K562 (cell line): ENCODE data around the gene BNIP5. TPM values are rescaled to one million over a fixed set of nuclear protein-coding genes. Genes with fewer than 3 reads are reported as not detected.

ENCODE experiments used
- CEBPB ChIP-seq: fragments of 450-650 bp; IDR thresholded peaks from 2 replicates; pipeline ENCODE4 v1.6.1; 2016; ENCODE audit warnings: missing genetic modification characterization, missing compliant biosample characterization
- FOXP1 ChIP-seq: sonication (generic); formaldehyde crosslinking; IDR thresholded peaks from 2 replicates; pipeline ENCODE4 v1.8.0; 2022; ENCODE audit warnings: mild to moderate bottlenecking, missing genetic modification reagents
- LCOR ChIP-seq: sonication (generic); formaldehyde crosslinking; IDR thresholded peaks from 2 replicates; pipeline ENCODE4 v1.8.0; 2022; ENCODE audit warnings: mild to moderate bottlenecking, missing genetic modification reagents
- NR3C1 ChIP-seq: sonication (generic); formaldehyde crosslinking; IDR thresholded peaks from 2 replicates; pipeline ENCODE4 v1.8.1; 2022; ENCODE audit warnings: missing genetic modification reagents
- NRF1 ChIP-seq, 2 experiments: fragments of 450-650 bp; IDR thresholded peaks in 1 of 2; conservative IDR thresholded peaks in 1 of 2; 2 replicates each; pipeline ENCODE4 v1.6.1; 2014; ENCODE audit warnings: mild to moderate bottlenecking in 2 of 2
- SLC30A9 ChIP-seq: fragments of 250-450 bp; sonication (Bioruptor Pico); IDR thresholded peaks from 2 replicates; pipeline ENCODE4 v1.8.0; 2022; ENCODE audit warnings: mild to moderate bottlenecking, moderate library complexity
- SMARCE1 ChIP-seq: fragments of 450-650 bp; IDR thresholded peaks from 2 replicates; pipeline ENCODE4 v1.7.1; 2016; ENCODE audit warnings: mild to moderate bottlenecking
- TAF1 ChIP-seq: IDR thresholded peaks from 2 replicates; pipeline ENCODE4 v1.6.1; 2011; ENCODE audit warnings: mild to moderate bottlenecking, low read length, moderate library complexity; ENCODE audit not compliant: insufficient read depth, control insufficient read depth, severe bottlenecking; ENCODE audit errors: extremely low read depth
- TAF9B ChIP-seq: fragments of 450-650 bp; IDR thresholded peaks from 2 replicates; pipeline ENCODE4 v1.6.1; 2018; ENCODE audit warnings: mild to moderate bottlenecking; ENCODE audit not compliant: partially characterized antibody
- TCF3 ChIP-seq: sonication (generic); formaldehyde crosslinking; IDR thresholded peaks from 2 replicates; pipeline ENCODE4 v1.4.0; 2020; ENCODE audit warnings: mild to moderate bottlenecking, missing genetic modification reagents
- TEAD2 ChIP-seq: fragments of 450-650 bp; IDR thresholded peaks from 2 replicates; pipeline ENCODE4 v1.6.1; 2016; ENCODE audit warnings: missing genetic modification characterization, control low read depth, missing compliant biosample characterization
- ZFP30 ChIP-seq: fragments of 250-450 bp; sonication (Bioruptor Pico); IDR thresholded peaks from 2 replicates; pipeline ENCODE4 v1.8.0; 2022; ENCODE audit warnings: moderate library complexity, mild to moderate bottlenecking, inconsistent platforms, borderline replicate concordance
- ZFX ChIP-seq: sonication (generic); formaldehyde crosslinking; IDR thresholded peaks from 2 replicates; pipeline ENCODE4 v1.8.0; 2022; ENCODE audit warnings: mild to moderate bottlenecking, missing genetic modification reagents, moderate library complexity
- ZNF561 ChIP-seq: fragments of 450-650 bp; formaldehyde crosslinking; conservative IDR thresholded peaks from 2 replicates; pipeline ENCODE4 v1.4.0; 2020; ENCODE audit warnings: mild to moderate bottlenecking, moderate library complexity
- ZNF75A ChIP-seq: fragments of 450-650 bp; formaldehyde crosslinking; IDR thresholded peaks from 2 replicates; pipeline ENCODE4 v1.4.0; 2020; ENCODE audit warnings: mild to moderate bottlenecking
- ZSCAN29 ChIP-seq: fragments of 450-650 bp; IDR thresholded peaks from 2 replicates; pipeline ENCODE4 v1.6.1; 2017
- polyA plus RNA-seq, 8 experiments: library from polyadenylated mRNA; depleted of rRNA in 4 of 8; stranded (reverse) in 5 of 8; unstranded in 3 of 8; fragments of >200 nt; fragmentation: Nextera tagmentation in 2 of 8; fragmentation: Illumina TruSeq in 1 of 8; extraction: Ambion mirVana in 2 of 8; extraction: Trizol in 1 of 8; gene quantifications; 2 replicates each; pipeline versions ENCODE4 v1.2.1 to v1.2.3, GENCODE V29; 2011 to 2014; ENCODE audit warnings: inconsistent platforms in 1 of 8, missing spikeins in 1 of 8
- total RNA-seq, 7 experiments: library from RNA; depleted of rRNA in 6 of 7; stranded (reverse); fragments of >200 nt in 6 of 7; fragmentation: Illumina TruSeq in 2 of 7; extraction: Trizol in 2 of 7; gene quantifications; 2 replicates each; pipeline versions ENCODE4 v1.2.1 to v1.2.3, GENCODE V29; 2011 to 2021; ENCODE audit warnings: low replicate concordance in 1 of 7
- TF ChIP-seq, protein P1 (sequence below): fragments of 450-650 bp; IDR thresholded peaks from 2 replicates; pipeline ENCODE4 v1.6.1; 2017; ENCODE audit warnings: antibody characterized with exemption, mild to moderate bottlenecking
- TF ChIP-seq, protein P2 (sequence below): fragments of 450-650 bp; IDR thresholded peaks from 2 replicates; pipeline ENCODE4 v1.6.1; 2016; ENCODE audit warnings: low read depth

BNIP5 gene
- total and polyA plus RNA-seq, 9 of the 15 experiments (the other 6 are each of a cell fraction or from before 2014, with no cell fraction given) = not detected

GRCh38 chr6:36347621-36348020, 10.9 kb upstream of the BNIP5 start (continued):
- TF ChIP-seq, protein P1, sequence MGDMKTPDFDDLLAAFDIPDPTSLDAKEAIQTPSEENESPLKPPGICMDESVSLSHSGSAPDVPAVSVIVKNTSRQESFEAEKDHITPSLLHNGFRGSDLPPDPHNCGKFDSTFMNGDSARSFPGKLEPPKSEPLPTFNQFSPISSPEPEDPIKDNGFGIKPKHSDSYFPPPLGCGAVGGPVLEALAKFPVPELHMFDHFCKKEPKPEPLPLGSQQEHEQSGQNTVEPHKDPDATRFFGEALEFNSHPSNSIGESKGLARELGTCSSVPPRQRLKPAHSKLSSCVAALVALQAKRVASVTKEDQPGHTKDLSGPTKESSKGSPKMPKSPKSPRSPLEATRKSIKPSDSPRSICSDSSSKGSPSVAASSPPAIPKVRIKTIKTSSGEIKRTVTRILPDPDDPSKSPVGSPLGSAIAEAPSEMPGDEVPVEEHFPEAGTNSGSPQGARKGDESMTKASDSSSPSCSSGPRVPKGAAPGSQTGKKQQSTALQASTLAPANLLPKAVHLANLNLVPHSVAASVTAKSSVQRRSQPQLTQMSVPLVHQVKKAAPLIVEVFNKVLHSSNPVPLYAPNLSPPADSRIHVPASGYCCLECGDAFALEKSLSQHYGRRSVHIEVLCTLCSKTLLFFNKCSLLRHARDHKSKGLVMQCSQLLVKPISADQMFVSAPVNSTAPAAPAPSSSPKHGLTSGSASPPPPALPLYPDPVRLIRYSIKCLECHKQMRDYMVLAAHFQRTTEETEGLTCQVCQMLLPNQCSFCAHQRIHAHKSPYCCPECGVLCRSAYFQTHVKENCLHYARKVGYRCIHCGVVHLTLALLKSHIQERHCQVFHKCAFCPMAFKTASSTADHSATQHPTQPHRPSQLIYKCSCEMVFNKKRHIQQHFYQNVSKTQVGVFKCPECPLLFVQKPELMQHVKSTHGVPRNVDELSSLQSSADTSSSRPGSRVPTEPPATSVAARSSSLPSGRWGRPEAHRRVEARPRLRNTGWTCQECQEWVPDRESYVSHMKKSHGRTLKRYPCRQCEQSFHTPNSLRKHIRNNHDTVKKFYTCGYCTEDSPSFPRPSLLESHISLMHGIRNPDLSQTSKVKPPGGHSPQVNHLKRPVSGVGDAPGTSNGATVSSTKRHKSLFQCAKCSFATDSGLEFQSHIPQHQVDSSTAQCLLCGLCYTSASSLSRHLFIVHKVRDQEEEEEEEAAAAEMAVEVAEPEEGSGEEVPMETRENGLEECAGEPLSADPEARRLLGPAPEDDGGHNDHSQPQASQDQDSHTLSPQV = 0 out of 2 replicates have a peak, but pooled peaks have one; percentile 46
- TF ChIP-seq SLC30A9 (no peak), TAF1 (no peak), ZFP30 (no peak), ZNF75A (CRISPR knock-in tag) (no peak), TEAD2 (tag) (0 out of 2 replicates have a peak, but pooled peaks have one; percentile 29), CEBPB (peak; percentile 95), FOXP1 (CRISPR knock-in tag) (0 out of 2 replicates have a peak, but pooled peaks have one; percentile 39), TAF9B (no peak), NR3C1 (CRISPR knock-in tag) (no peak), NRF1 (conservative IDR thresholded peaks at IDR 0.05 in 1 of 2, IDR thresholded peaks at IDR 0.05 in 1 of 2) (peak; percentile 19 to 25; a peak in 2 of 4 replicates), ZSCAN29 (no peak), ZFX (CRISPR knock-in tag) (peak; percentile 71), ZNF561 (CRISPR knock-in tag) (0 out of 2 replicates have a peak, but pooled peaks have one; percentile 11), TCF3 (CRISPR knock-in tag) (peak; percentile 94), SMARCE1 (peak; percentile 53; the same call in 1 of the 2 replicates), LCOR (CRISPR knock-in tag) (peak; percentile 86)
- TF ChIP-seq, protein P2, sequence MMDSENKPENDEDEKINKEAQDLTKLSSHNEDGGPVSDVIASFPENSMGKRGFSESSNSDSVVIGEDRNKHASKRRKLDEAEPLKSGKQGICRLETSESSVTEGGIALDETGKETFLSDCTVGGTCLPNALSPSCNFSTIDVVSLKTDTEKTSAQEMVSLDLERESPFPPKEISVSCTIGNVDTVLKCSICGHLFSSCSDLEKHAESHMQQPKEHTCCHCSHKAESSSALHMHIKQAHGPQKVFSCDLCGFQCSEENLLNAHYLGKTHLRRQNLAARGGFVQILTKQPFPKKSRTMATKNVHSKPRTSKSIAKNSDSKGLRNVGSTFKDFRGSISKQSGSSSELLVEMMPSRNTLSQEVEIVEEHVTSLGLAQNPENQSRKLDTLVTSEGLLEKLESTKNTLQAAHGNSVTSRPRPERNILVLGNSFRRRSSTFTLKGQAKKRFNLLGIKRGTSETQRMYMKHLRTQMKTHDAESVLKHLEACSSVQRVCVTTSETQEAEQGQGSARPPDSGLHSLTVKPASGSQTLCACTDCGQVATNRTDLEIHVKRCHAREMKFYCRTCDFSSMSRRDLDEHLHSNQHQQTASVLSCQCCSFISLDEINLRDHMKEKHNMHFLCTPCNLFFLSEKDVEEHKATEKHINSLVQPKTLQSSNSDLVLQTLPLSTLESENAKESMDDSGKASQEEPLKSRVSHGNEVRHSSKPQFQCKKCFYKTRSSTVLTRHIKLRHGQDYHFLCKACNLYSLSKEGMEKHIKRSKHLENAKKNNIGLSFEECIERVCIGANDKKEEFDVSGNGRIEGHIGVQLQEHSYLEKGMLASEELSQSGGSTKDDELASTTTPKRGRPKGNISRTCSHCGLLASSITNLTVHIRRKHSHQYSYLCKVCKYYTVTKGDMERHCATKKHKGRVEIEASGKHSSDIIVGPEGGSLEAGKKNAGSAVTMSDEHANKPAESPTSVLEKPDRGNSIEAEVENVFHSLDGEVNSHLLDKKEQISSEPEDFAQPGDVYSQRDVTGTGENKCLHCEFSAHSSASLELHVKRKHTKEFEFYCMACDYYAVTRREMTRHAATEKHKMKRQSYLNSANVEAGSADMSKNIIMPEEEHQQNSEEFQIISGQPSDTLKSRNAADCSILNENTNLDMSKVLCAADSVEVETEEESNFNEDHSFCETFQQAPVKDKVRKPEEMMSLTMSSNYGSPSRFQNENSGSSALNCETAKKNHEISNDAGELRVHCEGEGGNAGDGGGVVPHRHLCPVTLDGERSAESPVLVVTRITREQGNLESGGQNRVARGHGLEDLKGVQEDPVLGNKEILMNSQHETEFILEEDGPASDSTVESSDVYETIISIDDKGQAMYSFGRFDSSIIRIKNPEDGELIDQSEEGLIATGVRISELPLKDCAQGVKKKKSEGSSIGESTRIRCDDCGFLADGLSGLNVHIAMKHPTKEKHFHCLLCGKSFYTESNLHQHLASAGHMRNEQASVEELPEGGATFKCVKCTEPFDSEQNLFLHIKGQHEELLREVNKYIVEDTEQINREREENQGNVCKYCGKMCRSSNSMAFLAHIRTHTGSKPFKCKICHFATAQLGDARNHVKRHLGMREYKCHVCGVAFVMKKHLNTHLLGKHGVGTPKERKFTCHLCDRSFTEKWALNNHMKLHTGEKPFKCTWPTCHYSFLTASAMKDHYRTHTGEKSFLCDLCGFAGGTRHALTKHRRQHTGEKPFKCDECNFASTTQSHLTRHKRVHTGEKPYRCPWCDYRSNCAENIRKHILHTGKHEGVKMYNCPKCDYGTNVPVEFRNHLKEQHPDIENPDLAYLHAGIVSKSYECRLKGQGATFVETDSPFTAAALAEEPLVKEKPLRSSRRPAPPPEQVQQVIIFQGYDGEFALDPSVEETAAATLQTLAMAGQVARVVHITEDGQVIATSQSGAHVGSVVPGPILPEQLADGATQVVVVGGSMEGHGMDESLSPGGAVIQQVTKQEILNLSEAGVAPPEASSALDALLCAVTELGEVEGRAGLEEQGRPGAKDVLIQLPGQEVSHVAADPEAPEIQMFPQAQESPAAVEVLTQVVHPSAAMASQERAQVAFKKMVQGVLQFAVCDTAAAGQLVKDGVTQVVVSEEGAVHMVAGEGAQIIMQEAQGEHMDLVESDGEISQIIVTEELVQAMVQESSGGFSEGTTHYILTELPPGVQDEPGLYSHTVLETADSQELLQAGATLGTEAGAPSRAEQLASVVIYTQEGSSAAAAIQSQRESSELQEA = no peak
